ENCODE results near the gene CBY1. TPM values are rescaled to one million over a fixed set of nuclear protein-coding genes. Genes with fewer than 3 reads are reported as not detected.

The CBY1 gene
- total RNA-seq, 1 donor from 2014 or later, result 25.0 TPM

GRCh38 chr22:38700789-38701628 lies 44.6 kb downstream of the CBY1 start, which contains the start of gene JOSD1:
TSS of gene JOSD1 (minus strand) at chr22:38700943. CDS start at chr22:38699987, 956 bp downstream.
- peak; percentile 66 for DNase-seq (ENCODE audit: low read depth)

GRCh38 chr22:38704654-38705234 lies 48.3 kb downstream of the CBY1 start:
- DNase-seq (ENCODE audit: low read depth), result no peak

- DNase-seq (ENCODE audit: low read depth), result peak; percentile 100
Measured at GRCh38 chr22:38705235-38706100, 49.0 kb downstream of the CBY1 start, which contains the start of gene GTPBP1. TSS of gene GTPBP1 (plus strand) at chr22:38705944. CDS start at chr22:38705956, 12 bp downstream.

- DNase-seq (ENCODE audit: low read depth), result no peak
Measured at GRCh38 chr22:38706101-38706900, 49.9 kb downstream of the CBY1 start.

- DNase-seq (ENCODE audit: low read depth), result peak; percentile 38
Measured at GRCh38 chr22:38706901-38707195, 50.4 kb downstream of the CBY1 start.

- DNase-seq (ENCODE audit: low read depth), result peak; percentile 85
Measured at GRCh38 chr22:38707346-38707745, 50.9 kb downstream of the CBY1 start.

- no peak for DNase-seq (ENCODE audit: low read depth)
Measured at GRCh38 chr22:38707984-38708383, 51.5 kb downstream of the CBY1 start.

- no peak for DNase-seq (ENCODE audit: low read depth)
Measured at GRCh38 chr22:38709306-38709705, 52.9 kb downstream of the CBY1 start.

- no peak for DNase-seq (ENCODE audit: low read depth)
Measured at GRCh38 chr22:38710351-38710750, 53.9 kb downstream of the CBY1 start.

GRCh38 chr22:38710866-38711265 lies 54.4 kb downstream of the CBY1 start:
- no peak for DNase-seq (ENCODE audit: low read depth)

GRCh38 chr22:38712486-38713207 lies 56.2 kb downstream of the CBY1 start:
- DNase-seq (ENCODE audit: low read depth), result no peak

- DNase-seq (ENCODE audit: low read depth), result no peak
Measured at GRCh38 chr22:38713921-38714320, 57.5 kb downstream of the CBY1 start.

GRCh38 chr22:38715176-38715764 lies 58.8 kb downstream of the CBY1 start:
- no peak for DNase-seq (ENCODE audit: low read depth)

GRCh38 chr22:38715852-38716251 lies 59.4 kb downstream of the CBY1 start:
- DNase-seq (ENCODE audit: low read depth), result no peak

- no peak for DNase-seq (ENCODE audit: low read depth)
Measured at GRCh38 chr22:38716271-38716670, 59.8 kb downstream of the CBY1 start.

GRCh38 chr22:38716826-38717225 lies 60.4 kb downstream of the CBY1 start:
- no peak for DNase-seq (ENCODE audit: low read depth)

- no peak for DNase-seq (ENCODE audit: low read depth)
Measured at GRCh38 chr22:38717244-38717643, 60.8 kb downstream of the CBY1 start.

GRCh38 chr22:38718414-38718813 lies 62.0 kb downstream of the CBY1 start:
- DNase-seq (ENCODE audit: low read depth), result peak; percentile 86

GRCh38 chr22:38719196-38719595 lies 62.8 kb downstream of the CBY1 start:
- DNase-seq (ENCODE audit: low read depth), result no peak

- DNase-seq (ENCODE audit: low read depth), result no peak
Measured at GRCh38 chr22:38720350-38720749, 63.9 kb downstream of the CBY1 start.

All from renal cortical epithelial cell (primary cell).